Ishikawa (cell line): ENCODE data around the gene DUSP7.

ENCODE experiments used
- CEBPB ChIP-seq: IDR thresholded peaks from 2 replicates; pipeline ENCODE4 v1.6.1; 2012
- CREB1 ChIP-seq: IDR thresholded peaks from 2 replicates; pipeline ENCODE4 v1.6.1; 2012; ENCODE audit warnings: low read depth
- EGR1 ChIP-seq: IDR thresholded peaks from 2 replicates; pipeline ENCODE4 v1.6.1; 2012
- EP300 ChIP-seq: IDR thresholded peaks from 2 replicates; pipeline ENCODE4 v1.6.1; 2012; ENCODE audit warnings: borderline replicate concordance
- NFIC ChIP-seq: IDR thresholded peaks from 2 replicates; pipeline ENCODE4 v1.6.1; 2012
- RAD21 ChIP-seq: IDR thresholded peaks from 2 replicates; pipeline ENCODE4 v1.6.1; 2012; ENCODE audit warnings: low read depth
- TAF1 ChIP-seq: IDR thresholded peaks from 2 replicates; pipeline ENCODE4 v1.6.1; 2012; ENCODE audit warnings: low read depth, mild to moderate bottlenecking
- YY1 ChIP-seq: IDR thresholded peaks from 2 replicates; pipeline ENCODE4 v1.6.1; 2012; ENCODE audit warnings: low read depth
- TF ChIP-seq, protein P1 (sequence below): IDR thresholded peaks from 2 replicates; pipeline ENCODE4 v1.6.1; 2012
- TF ChIP-seq, protein P2 (sequence below): IDR thresholded peaks from 2 replicates; pipeline ENCODE4 v1.6.1; 2012; ENCODE audit warnings: low read depth, mild to moderate bottlenecking

DNA sequence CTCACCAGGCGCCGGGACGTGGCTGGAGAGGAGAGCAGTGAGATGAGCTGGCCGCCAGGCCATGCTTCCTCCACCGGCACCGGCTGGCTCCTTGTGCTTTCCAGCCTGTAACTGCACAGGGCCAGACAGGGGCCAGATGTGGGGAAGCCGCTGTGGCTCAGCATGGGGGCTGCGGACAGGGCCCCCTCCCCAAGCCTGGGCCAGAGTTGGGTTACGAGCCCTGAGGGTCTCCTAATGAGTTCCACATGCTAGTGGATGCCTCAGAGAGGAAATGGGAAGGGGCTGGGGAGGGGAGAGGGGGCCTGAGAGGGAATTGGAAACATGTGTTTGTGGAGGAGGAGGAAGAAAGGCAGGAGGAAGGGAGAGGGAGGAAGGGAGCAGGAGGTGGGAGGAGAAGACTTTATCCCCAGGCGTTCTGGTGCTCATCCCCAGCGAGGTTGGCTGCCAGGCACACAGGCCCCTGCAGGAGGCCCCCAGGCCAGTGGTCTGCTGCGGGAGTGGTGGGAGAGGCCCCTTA lies 11.7 kb upstream of the DUSP7 start:
- TF ChIP-seq CEBPB (no peak), TAF1 (no peak), CREB1 (no peak), NFIC (no peak), RAD21 (no peak), EGR1 (no peak), EP300 (no peak), YY1 (no peak)
- TF ChIP-seq, protein P1, sequence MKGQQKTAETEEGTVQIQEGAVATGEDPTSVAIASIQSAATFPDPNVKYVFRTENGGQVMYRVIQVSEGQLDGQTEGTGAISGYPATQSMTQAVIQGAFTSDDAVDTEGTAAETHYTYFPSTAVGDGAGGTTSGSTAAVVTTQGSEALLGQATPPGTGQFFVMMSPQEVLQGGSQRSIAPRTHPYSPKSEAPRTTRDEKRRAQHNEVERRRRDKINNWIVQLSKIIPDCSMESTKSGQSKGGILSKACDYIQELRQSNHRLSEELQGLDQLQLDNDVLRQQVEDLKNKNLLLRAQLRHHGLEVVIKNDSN: no peak
- TF ChIP-seq, protein P2, sequence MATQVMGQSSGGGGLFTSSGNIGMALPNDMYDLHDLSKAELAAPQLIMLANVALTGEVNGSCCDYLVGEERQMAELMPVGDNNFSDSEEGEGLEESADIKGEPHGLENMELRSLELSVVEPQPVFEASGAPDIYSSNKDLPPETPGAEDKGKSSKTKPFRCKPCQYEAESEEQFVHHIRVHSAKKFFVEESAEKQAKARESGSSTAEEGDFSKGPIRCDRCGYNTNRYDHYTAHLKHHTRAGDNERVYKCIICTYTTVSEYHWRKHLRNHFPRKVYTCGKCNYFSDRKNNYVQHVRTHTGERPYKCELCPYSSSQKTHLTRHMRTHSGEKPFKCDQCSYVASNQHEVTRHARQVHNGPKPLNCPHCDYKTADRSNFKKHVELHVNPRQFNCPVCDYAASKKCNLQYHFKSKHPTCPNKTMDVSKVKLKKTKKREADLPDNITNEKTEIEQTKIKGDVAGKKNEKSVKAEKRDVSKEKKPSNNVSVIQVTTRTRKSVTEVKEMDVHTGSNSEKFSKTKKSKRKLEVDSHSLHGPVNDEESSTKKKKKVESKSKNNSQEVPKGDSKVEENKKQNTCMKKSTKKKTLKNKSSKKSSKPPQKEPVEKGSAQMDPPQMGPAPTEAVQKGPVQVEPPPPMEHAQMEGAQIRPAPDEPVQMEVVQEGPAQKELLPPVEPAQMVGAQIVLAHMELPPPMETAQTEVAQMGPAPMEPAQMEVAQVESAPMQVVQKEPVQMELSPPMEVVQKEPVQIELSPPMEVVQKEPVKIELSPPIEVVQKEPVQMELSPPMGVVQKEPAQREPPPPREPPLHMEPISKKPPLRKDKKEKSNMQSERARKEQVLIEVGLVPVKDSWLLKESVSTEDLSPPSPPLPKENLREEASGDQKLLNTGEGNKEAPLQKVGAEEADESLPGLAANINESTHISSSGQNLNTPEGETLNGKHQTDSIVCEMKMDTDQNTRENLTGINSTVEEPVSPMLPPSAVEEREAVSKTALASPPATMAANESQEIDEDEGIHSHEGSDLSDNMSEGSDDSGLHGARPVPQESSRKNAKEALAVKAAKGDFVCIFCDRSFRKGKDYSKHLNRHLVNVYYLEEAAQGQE: no peak
